GM18517 (cell line): ENCODE data around the gene DCST2.

Experiments
- ATAC-seq: cut with Tn5 transposase; IDR thresholded peaks from one replicate; pipeline ENCODE4 v1.9.1; 2021; ENCODE audit warnings: mild to moderate bottlenecking, moderate library complexity; ENCODE audit not compliant: unreplicated experiment

Gene DCST2

DNA sequence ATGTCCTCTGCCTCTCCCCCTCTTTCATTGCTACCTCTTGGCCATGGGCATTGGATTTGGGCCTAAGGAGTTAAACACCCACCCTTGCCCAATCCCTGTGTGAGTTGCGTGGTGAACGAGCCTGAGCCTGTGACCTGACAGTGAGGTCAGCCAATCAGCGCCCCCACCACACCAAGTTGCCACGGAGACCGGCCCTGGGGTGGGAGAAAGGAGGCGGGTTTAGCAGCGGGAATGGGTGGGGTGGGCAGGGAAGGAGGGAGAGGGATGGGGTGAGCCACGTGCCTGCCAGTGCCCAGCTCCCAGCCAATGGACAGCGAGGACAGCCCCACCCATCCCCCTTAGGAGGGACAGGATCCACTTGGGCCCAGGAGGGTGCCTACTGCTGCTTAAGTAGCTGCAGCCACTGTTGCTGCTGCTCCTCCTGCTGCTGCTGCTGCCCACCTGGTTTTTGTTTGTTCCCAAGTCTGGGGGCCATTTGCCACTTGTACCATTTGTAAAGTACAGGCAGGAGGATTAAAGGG is 21.5 kb downstream of the DCST2 start:
- ATAC-seq = no peak

DNA sequence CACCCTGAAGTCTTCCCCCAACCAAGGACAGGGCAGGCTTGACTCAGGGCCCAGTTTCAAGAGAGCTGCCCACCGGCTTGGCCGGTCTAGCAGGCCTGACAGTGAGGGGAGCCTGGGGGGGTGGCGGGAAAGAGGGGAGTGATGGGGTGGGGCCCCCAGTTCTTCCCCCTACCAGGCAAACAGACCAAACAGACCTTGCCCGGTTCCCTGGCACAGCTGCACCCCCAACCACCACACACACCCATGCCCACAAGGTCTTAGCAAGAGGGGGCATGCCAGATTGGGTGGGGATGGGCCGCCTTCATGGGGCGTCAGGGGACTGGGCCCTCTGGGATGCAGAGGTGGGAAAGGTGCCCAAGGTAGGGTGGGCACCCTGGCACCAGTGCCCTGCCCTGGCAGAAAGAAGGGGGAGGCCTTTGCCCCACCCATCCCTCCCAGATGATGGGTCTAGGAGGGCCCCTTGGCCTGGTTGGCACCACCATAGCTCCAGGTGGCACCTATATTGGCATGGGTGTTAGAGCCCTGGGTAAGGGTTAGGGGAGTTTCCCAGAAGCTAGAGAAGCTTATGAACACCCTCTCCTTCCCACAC is 22.1 kb downstream of the DCST2 start:
- no peak for ATAC-seq

DNA sequence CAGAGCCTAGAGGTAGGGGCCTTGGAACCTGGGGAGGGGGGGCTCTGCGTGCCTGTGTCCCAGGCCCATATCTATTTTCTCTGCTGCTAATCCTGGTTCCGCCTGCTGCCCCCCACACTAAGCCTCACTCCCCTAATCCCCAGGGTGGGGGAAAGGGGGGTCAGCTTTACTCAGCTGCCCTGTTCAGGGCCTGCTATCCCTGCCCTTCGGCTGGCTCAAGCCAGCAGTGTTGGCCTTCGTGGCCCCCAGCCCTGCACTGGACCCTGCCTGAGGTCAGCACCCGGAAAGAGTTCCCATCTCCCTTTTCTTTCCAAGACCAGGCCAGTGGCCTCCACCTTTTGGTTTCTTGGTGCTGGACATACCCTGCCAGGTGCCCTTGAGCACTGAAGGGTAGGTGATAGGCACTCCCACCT is 22.6 kb downstream of the DCST2 start:
- no peak for ATAC-seq

DNA sequence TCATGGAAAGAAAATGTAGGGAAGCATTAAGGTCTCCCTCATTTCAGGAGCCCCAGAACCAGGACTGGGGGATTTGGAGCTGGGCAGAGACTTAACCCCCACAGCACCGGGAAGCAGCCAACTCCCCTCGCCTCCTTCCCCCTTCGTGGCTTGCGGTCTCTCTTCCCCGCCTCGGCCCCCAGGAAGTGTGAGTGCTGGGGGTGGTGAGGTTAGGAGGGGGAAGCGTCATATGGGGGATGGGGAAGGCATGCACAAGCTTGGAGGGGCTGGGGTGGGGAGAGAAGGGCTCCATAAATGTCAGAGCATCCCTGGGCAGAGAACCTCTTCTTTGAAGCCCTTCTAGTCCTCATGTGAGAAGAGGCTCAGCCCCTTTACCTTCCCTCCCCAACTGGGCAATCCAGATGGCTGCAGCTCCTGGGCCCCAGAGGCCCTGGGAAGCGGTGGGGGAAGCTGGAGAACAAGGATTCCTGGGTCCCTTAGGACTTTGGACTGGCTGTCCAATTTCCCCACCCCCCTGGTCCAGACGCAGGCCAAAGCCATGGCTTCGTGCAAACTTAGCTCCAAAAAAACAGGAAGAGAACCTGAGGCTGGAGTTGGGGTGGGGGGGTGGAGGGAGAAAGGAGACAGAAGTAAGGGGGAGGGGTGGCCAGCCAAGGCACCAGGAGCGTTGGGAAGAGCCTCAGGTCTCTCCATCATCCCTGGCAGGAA is 23.2 kb downstream of the DCST2 start:
- ATAC-seq = no peak

DNA sequence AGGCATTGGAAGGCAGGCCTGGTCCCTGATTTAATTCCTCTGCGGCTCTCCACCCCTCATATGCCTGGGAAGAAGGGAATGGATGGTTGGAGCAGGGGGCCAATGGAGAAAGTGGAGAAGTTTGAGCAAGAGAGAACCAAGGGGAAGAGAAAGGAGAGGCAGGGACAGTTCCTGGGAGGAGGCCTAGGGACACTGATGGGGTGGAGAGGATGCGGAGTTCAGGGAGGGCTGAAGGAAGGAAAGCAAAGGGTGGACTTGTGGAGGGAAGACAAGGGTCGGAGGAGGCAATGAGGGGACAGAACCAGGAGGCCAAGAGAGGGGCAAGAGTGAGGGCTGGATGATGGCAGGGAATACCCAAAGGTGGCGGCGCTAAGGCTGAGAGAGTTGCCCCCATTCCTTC is 23.8 kb downstream of the DCST2 start:
- ATAC-seq = no peak

DNA sequence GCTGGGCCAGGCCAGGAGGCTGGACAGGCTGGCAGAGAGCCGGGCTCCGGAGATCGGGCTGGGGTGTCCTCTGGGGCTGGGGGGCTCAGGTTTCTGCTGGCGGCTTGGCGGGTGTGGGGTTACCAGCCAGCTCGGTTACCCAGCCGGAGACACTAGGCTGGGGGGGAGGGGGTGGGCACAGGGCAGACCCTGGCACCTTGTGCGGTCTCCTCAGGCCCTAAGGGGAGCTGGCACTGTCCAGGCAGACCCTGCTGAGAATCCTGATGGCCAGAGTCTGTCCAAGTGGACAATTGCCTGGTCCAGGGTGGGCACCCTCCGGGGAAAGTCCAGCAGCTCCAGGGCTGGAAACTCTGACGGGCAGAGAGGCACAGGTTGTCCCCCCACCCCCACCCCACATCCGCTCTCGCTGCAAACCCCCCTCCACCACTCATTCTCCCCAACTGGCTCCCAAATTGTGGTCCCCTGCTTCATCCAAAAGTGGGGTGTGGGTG is 24.3 kb downstream of the DCST2 start:
- ATAC-seq = no peak

DNA sequence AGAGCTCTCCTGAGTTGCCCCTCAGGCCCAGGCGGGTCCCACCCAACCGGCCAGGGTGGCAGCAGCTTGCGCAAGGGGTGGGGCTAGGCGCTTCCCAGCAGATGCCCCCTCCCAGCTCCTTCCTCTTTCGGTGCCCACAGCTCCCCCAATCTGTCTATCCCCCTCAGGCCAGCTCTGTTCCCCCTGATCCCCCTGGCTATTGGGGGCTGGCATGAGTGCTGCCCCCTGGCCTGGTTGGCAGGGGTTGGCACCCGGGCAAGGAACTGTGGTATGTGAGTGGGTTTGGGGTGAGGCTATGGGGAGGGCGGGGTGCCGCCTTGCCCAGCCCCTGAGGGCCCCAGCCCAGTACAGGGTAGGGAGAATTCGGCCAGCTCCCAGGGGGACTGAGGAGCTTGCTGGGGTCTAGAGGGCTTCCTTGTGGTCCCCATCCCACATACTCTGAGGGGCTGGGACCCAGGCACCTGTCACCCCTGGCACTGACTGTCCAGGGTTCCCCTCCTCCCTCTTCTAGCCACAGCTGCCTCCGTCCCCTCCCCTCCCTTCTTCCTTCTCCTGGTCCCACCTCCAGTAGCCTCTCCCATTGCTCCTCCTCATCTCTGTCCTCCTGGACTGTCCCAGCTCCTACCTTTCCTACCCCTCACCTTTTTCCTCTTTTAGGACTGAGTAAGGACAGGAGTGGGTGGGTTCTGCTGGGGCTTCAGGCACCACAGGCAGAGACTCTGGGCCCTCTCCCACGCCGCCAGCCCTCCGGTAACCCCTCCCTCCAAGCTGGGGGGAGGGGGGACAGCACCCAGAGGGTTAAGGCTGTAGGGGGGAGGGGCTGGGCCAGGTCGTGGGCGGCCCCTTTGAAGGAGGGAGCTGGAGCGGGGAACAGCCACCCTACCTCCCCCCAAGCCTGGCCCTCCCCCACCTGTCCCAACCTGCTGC is 25.3 kb downstream of the DCST2 start:
- ATAC-seq = no peak

DNA sequence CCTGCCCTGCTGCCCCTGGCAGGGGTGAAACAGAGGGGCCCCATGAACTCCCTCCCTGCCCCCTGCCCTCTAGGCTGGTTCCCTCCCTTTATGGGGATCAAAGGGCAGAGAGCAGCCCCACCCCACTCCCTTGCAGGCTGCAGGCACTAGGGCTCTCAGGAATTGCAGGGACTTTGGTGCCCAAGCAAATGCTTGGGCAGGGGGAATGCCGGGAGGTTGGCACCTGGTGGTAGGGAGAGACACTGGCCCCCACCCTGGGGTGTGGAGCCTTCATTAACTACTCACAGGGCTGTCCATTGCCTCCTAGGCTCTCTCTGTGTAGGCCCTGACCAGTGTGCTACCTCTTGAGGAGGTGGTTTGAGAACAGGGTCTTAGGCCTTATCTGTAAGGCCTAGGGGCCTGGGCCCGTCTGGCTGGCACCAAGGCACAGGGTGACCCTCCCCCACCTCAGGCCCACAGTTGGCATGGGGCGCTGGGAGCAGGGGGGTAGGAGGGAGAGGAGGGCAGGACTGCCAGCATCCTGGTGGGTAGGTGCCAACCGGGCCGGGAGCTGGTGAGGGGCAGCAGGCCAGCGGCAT is 26.2 kb downstream of the DCST2 start:
- no peak for ATAC-seq

DNA sequence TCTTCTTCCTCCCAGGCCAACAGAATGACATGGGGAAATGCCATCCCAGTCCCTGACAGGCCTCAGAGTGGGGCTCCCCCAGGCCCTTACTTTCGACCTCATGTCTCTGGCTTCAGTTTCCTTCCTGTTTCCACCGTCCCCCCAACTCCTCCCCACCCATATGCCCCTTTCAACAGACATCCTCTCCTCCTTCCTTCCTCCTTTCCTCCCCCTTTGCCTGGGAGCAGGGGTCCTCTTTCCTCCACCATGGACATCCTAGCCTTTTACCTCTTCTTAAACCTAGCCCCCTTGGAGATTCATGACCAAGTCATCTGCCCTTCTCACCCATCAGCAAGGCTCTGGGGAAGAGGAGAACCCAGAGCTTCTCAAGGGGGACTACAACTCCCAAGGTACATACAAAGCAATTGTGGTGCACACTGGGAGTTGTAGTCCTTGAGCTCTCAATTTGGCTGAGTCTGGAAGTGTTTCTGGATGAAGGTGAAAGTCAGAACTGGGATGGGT is 26.9 kb downstream of the DCST2 start:
- ATAC-seq = no peak

DNA sequence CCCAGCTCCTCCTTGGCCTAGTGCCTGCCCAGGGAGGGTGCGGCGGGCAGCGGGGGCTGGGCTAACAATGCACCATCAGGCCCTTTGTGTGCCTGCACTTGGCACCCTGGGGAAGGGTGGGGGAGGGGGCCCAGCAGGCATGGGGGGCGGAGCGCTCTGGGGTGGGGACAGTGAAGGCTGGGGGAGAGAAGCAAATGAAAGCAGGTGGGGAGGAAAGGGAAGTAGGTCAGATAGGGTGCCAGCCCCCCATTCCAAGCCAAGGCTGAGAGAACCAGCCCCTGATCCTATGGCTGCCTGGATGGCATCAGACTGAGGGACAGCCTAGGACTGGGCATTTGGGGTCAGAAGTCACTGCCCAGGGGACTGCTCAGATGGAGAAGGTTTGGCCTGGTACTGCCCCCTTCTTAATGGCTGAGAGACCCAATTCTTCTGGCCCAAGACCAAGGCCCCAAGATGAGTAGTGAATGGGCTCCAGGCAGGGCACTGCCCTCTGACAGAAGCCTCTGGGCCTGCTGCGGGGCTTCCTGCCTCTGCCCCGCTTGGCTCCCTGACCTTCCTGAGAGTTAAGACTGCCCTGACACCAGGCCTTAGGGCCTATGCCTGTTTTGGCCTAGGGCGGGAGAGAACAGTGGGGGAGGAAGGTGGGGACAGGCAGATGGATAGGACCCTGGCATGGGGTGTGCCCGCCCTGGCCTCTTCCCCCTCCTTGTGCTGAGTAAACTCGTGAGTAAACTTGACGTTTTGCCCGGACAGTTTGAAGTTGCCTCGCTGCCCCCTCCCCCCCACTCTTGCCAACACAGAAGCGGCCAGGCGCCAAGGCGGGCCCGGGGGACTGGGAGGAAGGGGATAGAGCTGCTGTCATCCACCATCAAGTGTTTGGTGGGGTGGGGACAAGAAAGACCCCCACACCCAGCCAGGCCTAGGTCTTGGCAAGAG is 28.2 kb downstream of the DCST2 start:
- ATAC-seq = no peak

DNA sequence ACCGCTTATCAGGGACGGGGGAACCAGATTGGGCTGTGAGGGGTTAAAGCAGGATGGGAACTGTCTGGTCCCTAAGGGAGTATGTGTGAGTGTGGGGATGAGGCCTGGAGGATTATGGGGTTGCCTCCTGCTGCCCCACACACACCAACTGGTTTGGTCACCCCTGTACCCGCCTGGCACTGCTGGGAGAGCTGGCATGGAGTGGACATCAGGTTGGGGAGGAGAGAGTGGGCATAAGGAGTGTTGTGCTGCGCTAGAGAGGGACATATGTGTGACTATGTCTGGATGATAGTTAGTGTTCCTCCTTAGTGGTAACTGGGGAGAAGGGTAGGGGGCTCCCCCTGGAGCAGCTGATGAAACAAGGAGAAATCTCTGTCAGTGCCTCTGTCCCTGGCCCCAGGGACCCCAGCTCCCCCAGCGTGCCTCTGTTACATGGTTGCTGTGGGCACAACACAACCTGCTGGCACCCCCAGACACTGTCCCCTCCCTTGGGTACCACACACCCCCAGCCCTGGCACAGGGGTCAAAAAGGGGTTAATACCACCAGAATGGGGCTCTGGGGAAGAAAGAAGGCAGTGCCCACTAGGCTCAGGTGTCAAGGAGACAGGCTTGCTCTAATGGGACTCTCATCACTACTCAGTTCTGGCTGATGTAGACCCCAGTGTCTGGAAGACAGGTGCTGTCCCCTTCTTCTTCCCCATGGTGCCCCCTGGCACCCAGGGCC is 29.1 kb downstream of the DCST2 start:
- ATAC-seq = no peak

DNA sequence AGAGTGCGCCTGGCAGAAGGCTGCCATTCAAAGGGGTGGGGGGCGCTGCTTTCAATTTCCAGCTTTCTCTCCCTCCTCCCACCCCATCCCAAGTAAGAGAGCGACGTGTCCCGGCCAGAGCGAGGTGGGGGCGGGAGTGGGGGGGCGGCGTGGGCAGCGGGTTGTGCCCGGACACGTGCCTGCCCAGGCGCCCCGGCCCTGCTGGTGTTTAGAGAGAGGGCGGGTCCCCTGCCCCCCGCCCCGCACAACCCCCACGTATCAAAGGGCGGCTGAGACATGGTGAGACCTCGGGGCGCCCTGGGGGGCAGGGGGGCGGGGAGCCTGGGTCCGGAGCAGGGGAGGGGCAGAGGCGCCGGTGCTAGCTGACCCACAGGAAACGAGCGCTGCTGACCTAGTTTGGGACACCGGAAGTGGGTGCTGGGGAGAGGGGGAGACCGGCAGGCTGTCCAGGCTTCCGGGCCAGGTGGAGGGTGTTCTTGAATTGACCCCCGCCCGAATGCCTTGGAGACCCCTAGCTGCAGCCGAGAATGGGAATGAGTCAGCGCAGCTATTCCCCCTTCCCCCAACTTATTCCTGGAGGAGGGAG is 29.7 kb downstream of the DCST2 start:
- ATAC-seq = no peak

DNA sequence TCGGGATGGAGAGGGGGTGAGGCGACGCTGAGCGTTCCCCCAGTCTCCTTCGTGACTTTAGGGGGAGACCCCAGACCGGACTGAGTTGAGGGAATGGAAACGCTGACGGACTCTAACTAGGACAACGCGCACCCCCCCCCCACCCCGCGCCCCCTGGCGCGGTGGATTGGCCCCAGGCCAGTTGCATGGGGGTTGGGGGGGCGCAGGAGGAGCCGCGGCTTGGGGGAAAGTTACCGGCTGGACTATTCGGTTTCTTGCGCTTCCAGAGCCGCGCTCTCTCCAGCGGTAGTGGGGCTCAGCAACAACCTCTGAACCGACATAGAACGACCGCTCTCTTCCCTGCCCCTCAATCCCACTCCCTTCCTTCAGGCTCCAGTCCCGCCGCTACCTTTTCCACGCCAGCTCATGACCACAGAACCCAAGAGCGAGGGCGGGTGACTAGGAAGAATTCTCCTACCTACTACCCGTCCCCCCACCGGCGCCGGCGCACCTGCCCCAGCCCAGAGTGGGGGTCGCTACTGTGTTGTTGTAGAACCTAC is 30.3 kb downstream of the DCST2 start:
- no peak for ATAC-seq

DNA sequence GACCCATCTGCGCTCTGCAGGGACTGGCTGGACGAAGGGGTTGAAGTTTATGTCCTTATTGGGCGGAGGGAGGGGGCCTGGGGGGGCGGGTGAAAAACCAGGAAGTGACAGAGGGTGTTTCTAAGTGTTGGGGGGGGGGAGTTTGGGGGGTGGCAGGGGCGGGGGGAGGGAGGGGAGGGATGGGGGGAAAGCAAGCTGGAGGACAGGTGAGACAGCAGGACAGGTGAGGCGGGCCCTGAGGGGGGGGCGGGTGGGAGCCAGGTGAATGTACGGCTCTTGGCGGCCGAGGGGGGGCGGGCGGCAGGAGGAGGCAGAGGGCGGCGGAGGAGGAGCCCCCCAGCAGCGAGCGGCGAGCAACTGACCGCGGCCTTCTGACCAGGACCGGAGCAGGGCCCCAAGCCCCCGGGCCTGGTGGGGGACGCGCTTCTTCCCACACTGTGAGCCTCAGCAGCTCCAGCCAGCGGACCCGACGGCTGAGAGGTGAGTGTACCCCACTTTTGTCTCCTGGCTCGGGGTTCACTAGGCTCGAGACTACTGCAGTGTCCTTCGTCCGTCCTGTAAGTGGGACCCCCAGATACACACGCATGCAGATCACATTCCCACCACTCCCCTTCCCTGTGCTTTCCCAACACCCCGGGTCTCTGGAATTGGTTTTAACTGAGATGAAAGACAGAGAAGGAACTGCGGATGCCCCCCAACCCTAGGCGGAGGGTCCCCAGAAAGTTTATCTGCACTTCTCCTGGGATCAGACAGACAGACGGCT is 30.9 kb downstream of the DCST2 start, which contains the start of gene ZBTB7B:
ZBTB7B (plus strand) TSS at position 339 of the 763 bp plus-strand sequence. CDS start 11,859 bp downstream, outside the sequence.
- ATAC-seq = no peak

DNA sequence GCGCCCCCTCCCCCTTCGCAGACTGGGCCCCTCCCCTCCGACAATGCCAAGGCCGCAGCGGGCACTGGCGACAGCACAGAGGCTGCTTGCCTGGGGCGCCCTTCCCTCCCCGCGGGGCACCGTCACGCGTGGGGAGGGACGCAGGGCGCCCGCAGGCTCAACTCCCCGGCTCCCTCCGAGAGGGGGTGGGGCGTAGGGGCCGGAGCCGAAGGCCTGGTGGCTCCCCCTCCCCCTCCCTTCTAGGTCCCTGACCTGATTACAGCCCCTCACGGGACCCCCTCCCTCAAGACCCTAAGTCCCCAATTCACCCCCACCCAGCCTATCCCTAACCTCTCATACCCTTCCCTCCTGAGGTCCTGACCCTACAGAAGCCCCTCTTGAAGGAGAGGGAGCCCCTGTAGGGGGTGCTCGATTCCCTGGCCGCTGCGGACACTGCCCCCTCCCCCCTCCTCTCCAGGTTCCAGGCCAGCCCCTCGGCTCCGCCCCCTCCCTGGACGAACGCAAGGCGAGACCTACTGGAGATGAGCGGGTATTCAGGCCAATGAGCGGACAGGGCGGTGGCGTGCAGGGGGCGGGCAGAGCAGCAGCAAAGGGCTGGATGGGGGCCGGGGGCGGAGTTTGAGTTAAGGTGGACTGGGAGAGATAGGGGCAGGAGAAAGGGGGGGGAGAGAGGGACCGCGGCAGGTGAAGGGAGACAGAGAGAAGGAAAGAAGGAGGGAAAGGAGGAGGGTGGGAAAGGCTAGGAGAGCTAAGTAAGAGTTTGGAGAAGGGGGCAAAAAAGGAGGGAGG is 31.7 kb downstream of the DCST2 start:
- peak; percentile 37 for ATAC-seq

DNA sequence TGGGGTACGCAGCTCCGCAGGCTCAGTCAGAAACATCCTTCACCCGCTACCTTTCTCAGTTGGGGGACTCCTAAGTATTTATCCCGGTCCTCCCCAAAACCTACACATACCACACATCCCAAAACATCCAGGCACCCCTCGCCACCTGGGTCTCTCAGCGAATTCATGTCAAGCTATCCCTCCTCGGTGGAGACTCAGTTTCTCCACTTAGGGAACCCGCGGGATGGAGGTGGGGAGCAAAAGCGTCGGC is 32.2 kb downstream of the DCST2 start:
- no peak for ATAC-seq
